Measurements from ENCODE around the gene TCHP.
A peak's percentile ranks its signal among the peaks of the same experiment; 100 is the strongest.

The TCHP gene

GRCh38 chr12:109870648-109871047 is 29.4 kb upstream of the TCHP start:
- H3K27ac ChIP-seq (ENCODE audit: low read depth, low read length): no peak overlapping the region
- H3K4me1 ChIP-seq (ENCODE audit: control insufficient read depth, insufficient read depth, low read length): no peaks in the 10 kb centered on the region
- H3K36me3 ChIP-seq (ENCODE audit: control insufficient read depth, insufficient read depth, low read length): no peaks in the 10 kb centered on the region
- H3K9ac ChIP-seq (ENCODE audit: low read length): no peak overlapping the region
- H3K4me3 ChIP-seq (ENCODE audit: low read length): no peak overlapping the region
- H3K27me3 ChIP-seq (ENCODE audit: control insufficient read depth, insufficient read depth, low read length): no peaks in the 10 kb centered on the region

- no peaks in the 10 kb centered on the region for H3K36me3 ChIP-seq (ENCODE audit: control insufficient read depth, insufficient read depth, low read length)
- H3K27ac ChIP-seq (ENCODE audit: low read depth, low read length): no peak overlapping the region
- no peak overlapping the region for H3K4me3 ChIP-seq (ENCODE audit: low read length)
- H3K4me1 ChIP-seq (ENCODE audit: control insufficient read depth, insufficient read depth, low read length): no peaks in the 10 kb centered on the region
- H3K27me3 ChIP-seq (ENCODE audit: control insufficient read depth, insufficient read depth, low read length): no peaks in the 10 kb centered on the region
- H3K9ac ChIP-seq (ENCODE audit: low read length): no peak overlapping the region
Measured at GRCh38 chr12:109871668-109872314, 28.3 kb upstream of the TCHP start.

GRCh38 chr12:109873653-109874052 is 26.4 kb upstream of the TCHP start:
- Histone ChIP-seq H3K36me3 (ENCODE audit: control insufficient read depth, insufficient read depth, low read length) (no peaks in the 10 kb centered on the region), H3K4me3 (ENCODE audit: low read length) (no peak overlapping the region), H3K4me1 (ENCODE audit: control insufficient read depth, insufficient read depth, low read length) (peaks cover 2% of the 10 kb centered on the region), H3K27ac (ENCODE audit: low read depth, low read length) (no peak overlapping the region), H3K27me3 (ENCODE audit: control insufficient read depth, insufficient read depth, low read length) (no peaks in the 10 kb centered on the region), H3K9ac (ENCODE audit: low read length) (no peak overlapping the region)

GRCh38 chr12:109875572-109876131 is 24.4 kb upstream of the TCHP start:
- Histone ChIP-seq H3K27me3 (ENCODE audit: control insufficient read depth, insufficient read depth, low read length) (no peaks in the 10 kb centered on the region), H3K27ac (ENCODE audit: low read depth, low read length) (no peak overlapping the region)

GRCh38 chr12:109876406-109876805 is 23.7 kb upstream of the TCHP start:
- H3K4me1 ChIP-seq (ENCODE audit: control insufficient read depth, insufficient read depth, low read length): peaks cover 8% of the 10 kb centered on the region
- no peak overlapping the region for H3K9ac ChIP-seq (ENCODE audit: low read length)
- no peaks in the 10 kb centered on the region for H3K27me3 ChIP-seq (ENCODE audit: control insufficient read depth, insufficient read depth, low read length)
- H3K27ac ChIP-seq (ENCODE audit: low read depth, low read length): no peak overlapping the region
- no peaks in the 10 kb centered on the region for H3K36me3 ChIP-seq (ENCODE audit: control insufficient read depth, insufficient read depth, low read length)
- H3K4me3 ChIP-seq (ENCODE audit: low read length): no peak overlapping the region

More at GRCh38 chr12:109875572-109876131, 24.4 kb upstream of the TCHP start:
- Histone ChIP-seq H3K36me3 (ENCODE audit: control insufficient read depth, insufficient read depth, low read length) (no peaks in the 10 kb centered on the region), H3K9ac (ENCODE audit: low read length) (no peak overlapping the region), H3K4me3 (ENCODE audit: low read length) (no peak overlapping the region), H3K4me1 (ENCODE audit: control insufficient read depth, insufficient read depth, low read length) (peaks cover 8% of the 10 kb centered on the region)

GRCh38 chr12:109877504-109878246 is 22.4 kb upstream of the TCHP start:
- no peak overlapping the region for H3K27ac ChIP-seq (ENCODE audit: low read depth, low read length)
- H3K9ac ChIP-seq (ENCODE audit: low read length): no peak overlapping the region
- no peaks in the 10 kb centered on the region for H3K36me3 ChIP-seq (ENCODE audit: control insufficient read depth, insufficient read depth, low read length)
- H3K4me3 ChIP-seq (ENCODE audit: low read length): no peak overlapping the region
- no peaks in the 10 kb centered on the region for H3K27me3 ChIP-seq (ENCODE audit: control insufficient read depth, insufficient read depth, low read length)
- peaks cover 8% of the 10 kb centered on the region for H3K4me1 ChIP-seq (ENCODE audit: control insufficient read depth, insufficient read depth, low read length)

- Histone ChIP-seq H3K4me1 (ENCODE audit: control insufficient read depth, insufficient read depth, low read length) (peaks cover 8% of the 10 kb centered on the region), H3K9ac (ENCODE audit: low read length) (no peak overlapping the region), H3K27ac (ENCODE audit: low read depth, low read length) (no peak overlapping the region), H3K4me3 (ENCODE audit: low read length) (no peak overlapping the region), H3K27me3 (ENCODE audit: control insufficient read depth, insufficient read depth, low read length) (no peaks in the 10 kb centered on the region), H3K36me3 (ENCODE audit: control insufficient read depth, insufficient read depth, low read length) (no peaks in the 10 kb centered on the region)
Measured at GRCh38 chr12:109878247-109878625, 21.8 kb upstream of the TCHP start.

- peak overlapping the region; percentile 99 for H3K4me3 ChIP-seq (ENCODE audit: low read length)
- no peak overlapping the region for H3K27ac ChIP-seq (ENCODE audit: low read depth, low read length)
- peaks cover 8% of the 10 kb centered on the region for H3K4me1 ChIP-seq (ENCODE audit: control insufficient read depth, insufficient read depth, low read length)
Measured at GRCh38 chr12:109878749-109879148, 21.3 kb upstream of the TCHP start.

GRCh38 chr12:109879351-109880042 is 20.6 kb upstream of the TCHP start:
- Histone ChIP-seq H3K9ac (ENCODE audit: low read length) (peak overlapping the region; percentile 78), H3K36me3 (ENCODE audit: control insufficient read depth, insufficient read depth, low read length) (no peaks in the 10 kb centered on the region), H3K4me3 (ENCODE audit: low read length) (peak overlapping the region; percentile 99), H3K27me3 (ENCODE audit: control insufficient read depth, insufficient read depth, low read length) (no peaks in the 10 kb centered on the region), H3K4me1 (ENCODE audit: control insufficient read depth, insufficient read depth, low read length) (peaks cover 8% of the 10 kb centered on the region), H3K27ac (ENCODE audit: low read depth, low read length) (peak overlapping the region; percentile 45)

More at GRCh38 chr12:109878749-109879148, 21.3 kb upstream of the TCHP start:
- no peaks in the 10 kb centered on the region for H3K36me3 ChIP-seq (ENCODE audit: control insufficient read depth, insufficient read depth, low read length)
- H3K27me3 ChIP-seq (ENCODE audit: control insufficient read depth, insufficient read depth, low read length): no peaks in the 10 kb centered on the region
- peak overlapping the region; percentile 78 for H3K9ac ChIP-seq (ENCODE audit: low read length)

GRCh38 chr12:109880043-109880931 is 19.8 kb upstream of the TCHP start, which contains the start of gene GLTP:
GLTP (minus strand) TSS chr12:109880541; CDS start chr12:109880374, 167 bp downstream.
- Histone ChIP-seq H3K36me3 (ENCODE audit: control insufficient read depth, insufficient read depth, low read length) (no peaks in the 10 kb centered on the region), H3K27me3 (ENCODE audit: control insufficient read depth, insufficient read depth, low read length) (no peaks in the 10 kb centered on the region), H3K9ac (ENCODE audit: low read length) (peak within 1 kb of the TSS; percentile 78), H3K4me3 (ENCODE audit: low read length) (peak within 1 kb of the TSS; percentile 99), H3K4me1 (ENCODE audit: control insufficient read depth, insufficient read depth, low read length) (peaks cover 8% of the 10 kb centered on the region), H3K27ac (ENCODE audit: low read depth, low read length) (peak within 1 kb of the TSS; percentile 45)

GRCh38 chr12:109880938-109881337 is 19.1 kb upstream of the TCHP start:
- Histone ChIP-seq H3K4me1 (ENCODE audit: control insufficient read depth, insufficient read depth, low read length) (peaks cover 8% of the 10 kb centered on the region), H3K4me3 (ENCODE audit: low read length) (peak overlapping the region; percentile 45), H3K36me3 (ENCODE audit: control insufficient read depth, insufficient read depth, low read length) (no peaks in the 10 kb centered on the region), H3K27me3 (ENCODE audit: control insufficient read depth, insufficient read depth, low read length) (no peaks in the 10 kb centered on the region), H3K9ac (ENCODE audit: low read length) (no peak overlapping the region), H3K27ac (ENCODE audit: low read depth, low read length) (no peak overlapping the region)
